Measurements from ENCODE around the gene TIFAB. TPM values are rescaled to one million over a fixed set of nuclear protein-coding genes. Genes with fewer than 3 reads are reported as not detected.

Gene TIFAB
- total RNA-seq, 1 experiment from 2014 or later = not detected

GRCh38 chr5:135442431-135443160 is 9.6 kb downstream of the TIFAB start:
- no peak for DNase-seq (ENCODE audit: low read depth)

- no peak for DNase-seq (ENCODE audit: low read depth)
These were observed 10.2 kb downstream of the TIFAB start for GRCh38 chr5:135441919-135442318.

DNA sequence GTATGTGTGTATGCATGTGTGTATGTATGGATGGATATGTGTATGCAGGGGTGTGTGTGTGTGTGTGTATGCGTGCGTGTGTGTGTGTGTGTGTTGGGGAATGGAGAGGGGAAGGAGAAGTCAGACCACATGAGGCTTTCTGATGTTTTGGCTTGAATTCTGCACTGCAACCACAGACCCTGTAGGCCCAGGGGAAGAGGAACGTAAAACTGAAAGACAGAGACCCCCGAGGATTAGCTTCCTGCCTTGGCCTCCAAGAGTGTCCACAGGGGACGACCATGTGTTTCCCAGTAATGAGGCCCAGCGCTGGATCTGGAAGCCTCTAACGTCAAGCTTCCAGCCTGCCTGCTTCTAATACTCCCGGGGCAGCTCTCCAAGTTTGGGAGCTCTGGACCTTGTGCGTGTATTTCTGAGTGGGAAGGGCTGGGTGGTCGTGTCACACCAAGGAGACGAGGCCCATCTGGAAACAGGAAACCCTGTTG is 10.8 kb downstream of the TIFAB start:
- no peak for DNase-seq (ENCODE audit: low read depth)

GRCh38 chr5:135440916-135441315 is 11.2 kb downstream of the TIFAB start:
- DNase-seq (ENCODE audit: low read depth) = no peak

DNA sequence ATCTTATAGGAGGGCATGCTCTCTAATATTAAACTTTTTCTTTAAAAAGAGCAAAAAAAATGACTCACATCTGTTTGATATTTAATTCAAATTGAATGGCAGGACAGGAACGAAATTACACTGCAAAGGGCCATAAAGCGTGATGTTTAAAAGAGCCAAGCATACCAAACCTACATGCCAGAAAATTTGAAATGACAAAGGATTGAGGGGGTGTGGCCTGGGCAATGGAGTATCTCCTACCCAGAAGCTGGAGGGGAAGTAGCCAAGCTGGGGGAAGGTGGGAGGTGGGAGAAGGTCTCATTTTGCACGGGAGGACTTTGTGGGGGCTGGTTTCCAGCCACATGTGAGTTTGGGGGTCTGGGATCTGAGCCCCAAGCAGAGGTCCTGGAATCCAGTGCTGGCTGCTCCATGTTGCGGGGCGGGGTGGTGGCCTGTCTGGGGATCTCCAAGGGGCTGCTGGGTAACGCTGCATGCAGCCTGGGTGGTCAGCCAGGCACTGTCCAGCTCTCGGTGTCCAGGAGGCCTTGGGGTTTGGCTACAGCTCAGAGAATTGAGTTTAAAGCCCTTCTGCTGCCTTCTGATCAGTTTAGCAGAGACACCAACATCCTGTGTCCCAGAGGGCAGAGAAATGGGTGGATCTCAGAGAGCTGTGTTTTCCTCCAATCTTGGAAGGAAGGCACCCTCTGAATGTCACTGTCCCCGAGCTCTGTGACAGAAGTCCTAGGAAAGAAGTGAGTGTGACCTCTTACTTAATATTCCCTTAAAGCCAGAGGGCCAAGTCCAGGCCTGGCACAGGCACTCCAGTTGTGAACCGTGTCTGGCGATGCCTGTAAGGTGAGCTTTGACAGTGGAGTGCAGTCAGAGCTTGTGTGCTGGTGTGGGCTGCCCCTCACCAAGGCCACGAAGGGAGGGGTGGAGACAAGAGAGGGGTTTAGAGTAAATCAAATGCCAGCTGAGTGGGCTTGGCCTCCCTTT is 12.6 kb downstream of the TIFAB start:
- DNase-seq (ENCODE audit: low read depth) = no peak

DNA sequence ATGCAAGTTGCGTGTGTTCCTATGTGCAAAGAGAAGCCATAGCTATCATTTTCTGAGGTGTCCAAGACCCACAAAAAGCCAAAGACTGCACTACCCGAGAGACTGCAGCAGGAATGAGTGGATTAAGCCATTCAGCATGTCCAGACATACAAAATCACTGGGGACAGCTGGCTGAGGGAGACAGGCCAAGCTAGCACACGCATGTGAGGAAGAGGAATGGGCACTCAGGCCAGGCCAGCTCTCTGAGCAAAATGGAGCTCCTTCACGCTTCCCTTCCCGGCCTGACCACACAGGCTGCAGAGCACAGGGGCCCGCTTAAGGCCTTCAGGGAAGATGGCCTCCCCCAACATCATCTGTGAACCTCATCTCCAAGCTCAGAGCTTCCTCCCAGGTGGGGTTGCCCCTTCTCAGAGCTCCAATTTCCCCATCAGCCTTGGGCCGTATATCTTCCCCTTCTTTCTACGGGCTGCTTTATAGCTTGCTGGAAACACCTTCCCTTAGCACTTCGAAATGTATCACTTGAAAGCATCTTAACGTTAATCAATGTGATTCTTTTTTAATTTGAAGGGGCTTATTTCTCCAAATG is 13.4 kb downstream of the TIFAB start:
- DNase-seq (ENCODE audit: low read depth) = no peak

GRCh38 chr5:135437796-135438560 is 14.2 kb downstream of the TIFAB start:
- DNase-seq (ENCODE audit: low read depth) = peak; percentile 96

DNA sequence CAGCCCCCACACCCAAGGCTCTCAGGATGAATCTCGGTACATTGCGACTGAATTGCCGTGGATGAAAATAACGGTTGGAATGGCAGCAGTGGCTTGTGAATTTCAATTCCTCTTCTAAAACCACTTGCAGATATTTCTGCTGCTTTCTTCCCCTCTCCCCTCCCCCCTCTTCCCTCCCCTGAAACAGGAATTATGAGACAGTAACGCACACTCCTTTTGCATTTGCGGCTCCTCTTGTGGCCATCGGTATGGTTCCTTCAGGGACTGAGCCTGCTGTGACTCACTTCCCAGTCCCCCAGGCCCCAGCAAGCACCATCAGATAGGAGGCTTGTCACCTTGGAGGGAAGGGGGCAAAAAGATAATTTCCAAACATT is 14.7 kb downstream of the TIFAB start:
- DNase-seq (ENCODE audit: low read depth) = peak; percentile 78

DNA sequence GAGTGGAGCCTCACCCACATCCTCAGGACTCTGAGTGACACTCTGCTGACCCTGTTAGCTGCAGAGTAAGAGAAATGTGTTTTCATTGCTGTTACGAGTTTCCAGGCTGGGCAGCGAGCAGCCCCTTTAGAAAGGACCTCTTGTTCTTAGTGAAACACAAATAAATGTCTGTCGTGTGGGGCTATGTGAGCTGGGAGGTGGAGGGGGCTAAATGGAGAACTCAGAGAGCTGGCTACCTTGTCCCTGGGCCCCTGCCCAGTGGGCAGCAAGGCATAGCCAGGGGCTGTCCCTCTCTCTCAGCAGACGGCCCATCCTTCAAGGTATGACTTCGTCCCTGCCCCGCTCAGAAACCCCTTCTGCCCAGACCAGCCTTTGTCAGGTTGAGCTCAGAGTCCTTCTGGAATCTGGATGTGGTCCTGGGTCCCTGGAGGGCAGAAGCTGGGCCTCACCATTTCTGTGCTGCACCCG is 15.2 kb downstream of the TIFAB start:
- DNase-seq (ENCODE audit: low read depth) = no peak

DNA sequence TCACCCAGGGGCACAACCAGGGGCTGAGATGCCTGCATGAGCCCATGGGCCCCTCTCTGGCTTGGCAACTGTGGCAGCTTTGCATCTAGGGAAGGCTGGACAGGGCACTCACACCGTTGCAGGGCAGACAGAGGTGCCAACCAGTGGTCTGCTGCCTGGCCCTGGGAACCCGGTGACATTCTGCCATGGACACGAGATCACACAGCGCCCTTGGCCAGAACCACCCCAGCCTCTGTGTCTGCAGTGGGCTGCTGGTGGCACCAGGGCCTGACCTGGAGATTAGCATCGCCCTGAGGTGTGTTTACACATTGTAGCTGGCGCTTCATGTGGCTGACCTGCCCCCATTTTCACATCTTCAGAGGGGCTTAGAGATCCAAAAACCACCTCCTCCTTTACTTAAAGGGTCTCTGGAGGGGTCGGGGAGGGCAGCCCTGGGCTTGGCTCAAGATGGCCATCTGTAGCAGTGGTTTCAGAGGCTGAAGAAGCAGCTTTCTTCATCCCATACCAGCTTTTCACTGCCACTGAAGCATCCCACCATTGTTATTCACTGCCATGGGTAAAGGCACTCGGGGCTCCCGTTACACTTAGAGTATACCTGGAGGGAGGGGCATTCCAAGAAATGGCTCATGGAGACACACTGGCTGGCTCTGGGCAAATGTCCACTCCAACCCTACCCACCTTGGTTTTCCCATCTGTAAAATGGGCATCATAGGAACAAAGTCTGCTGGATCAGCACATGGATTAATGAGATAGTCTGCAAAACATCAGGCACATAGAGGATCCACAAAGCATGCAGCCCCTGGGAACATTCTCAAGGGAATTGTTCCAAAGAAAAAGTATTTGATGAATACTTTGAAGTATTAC is 16.5 kb downstream of the TIFAB start:
- no peak for DNase-seq (ENCODE audit: low read depth)

GRCh38 chr5:135434591-135435466 is 17.3 kb downstream of the TIFAB start:
- DNase-seq (ENCODE audit: low read depth) = no peak

GRCh38 chr5:135433681-135434426 is 18.3 kb downstream of the TIFAB start:
- no peak for DNase-seq (ENCODE audit: low read depth)

DNA sequence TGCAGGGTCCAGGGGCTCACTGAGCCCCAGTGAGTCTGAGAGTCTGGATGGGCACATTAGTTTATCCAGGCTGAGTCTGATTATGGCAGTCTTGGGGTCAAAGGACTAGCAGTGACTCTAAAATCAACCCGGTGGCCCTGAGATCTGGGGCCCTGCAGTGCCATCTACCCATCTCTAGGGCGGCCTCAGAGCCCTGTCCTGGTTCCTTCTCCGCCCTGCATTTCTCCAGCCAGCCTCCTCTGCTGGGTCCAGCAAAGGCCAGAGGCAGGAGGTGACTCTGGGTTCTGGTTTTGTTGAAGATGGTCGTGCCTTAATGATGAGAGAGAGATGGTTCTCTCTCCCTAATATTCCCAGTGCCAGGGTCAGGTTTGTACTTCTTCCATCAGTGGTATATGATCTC is 20.0 kb downstream of the TIFAB start:
- no peak for DNase-seq (ENCODE audit: low read depth)

GRCh38 chr5:135430135-135430437 is 22.1 kb downstream of the TIFAB start:
- no peak for DNase-seq (ENCODE audit: low read depth)

GRCh38 chr5:135429301-135430134 is 22.6 kb downstream of the TIFAB start:
- peak; percentile 21 for DNase-seq (ENCODE audit: low read depth)

- no peak for DNase-seq (ENCODE audit: low read depth)
These were observed 23.6 kb downstream of the TIFAB start for GRCh38 chr5:135428586-135428985.

DNA sequence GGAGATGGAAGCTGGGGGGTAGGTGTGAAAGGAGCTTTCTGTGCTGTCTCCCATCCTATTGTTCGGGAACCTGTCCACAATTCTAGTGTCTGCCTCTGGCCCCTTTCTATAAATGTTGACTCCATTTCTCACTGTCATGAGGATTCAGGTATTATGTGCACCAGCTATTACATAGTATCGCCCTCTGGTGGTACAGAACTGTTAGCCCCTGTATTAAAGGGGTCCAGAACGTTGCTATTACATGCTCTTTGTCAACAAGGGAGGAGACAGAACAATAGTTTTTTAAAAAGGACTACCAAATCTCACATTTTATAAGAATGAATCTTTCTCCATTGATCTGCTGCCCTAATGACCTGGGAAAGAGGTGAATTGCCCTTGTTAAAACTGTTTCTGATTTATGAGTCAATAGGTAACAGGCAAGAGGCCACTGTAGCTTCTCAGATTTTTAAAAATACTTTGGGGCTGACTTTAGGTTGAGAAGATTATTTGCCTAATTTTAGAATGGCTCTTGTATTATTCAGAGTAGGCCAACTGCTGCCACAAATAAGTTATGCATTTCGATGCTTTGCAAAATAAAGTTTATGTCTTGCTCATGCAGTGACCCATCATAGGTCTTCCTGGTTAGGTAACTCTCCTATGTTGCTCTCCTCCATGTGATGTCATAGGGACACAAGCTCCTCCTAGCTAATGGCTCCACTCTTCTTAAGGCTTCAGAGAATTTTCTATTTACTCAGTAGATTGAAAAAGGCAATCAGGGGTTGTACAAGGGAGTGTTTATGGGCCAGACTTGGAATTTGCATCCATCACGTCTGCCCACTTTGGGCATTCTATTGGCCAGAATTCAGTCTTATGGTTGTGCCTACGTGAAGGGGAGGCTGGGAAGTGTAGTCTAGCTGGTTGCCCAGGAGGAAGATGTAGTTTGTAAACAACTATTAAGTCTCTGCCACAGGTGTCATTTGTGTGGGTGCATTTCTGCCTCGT is 25.8 kb downstream of the TIFAB start:
- DNase-seq (ENCODE audit: low read depth) = peak; percentile 61

Measured in M059J (cell line).